Activated effector memory CD4-positive, alpha-beta T cell treated with Interleukin-2 at 50 U/mL for 16 hours (primary cell): ENCODE results near the gene HS3ST2.
"Not testable (repeated sequence)": the region's sequence is repeated elsewhere in the genome, so short reads cannot be mapped to it uniquely, and the experiment has no call there.

Experiments used
- DNase-seq: peaks from one replicate; pipeline ENCODE4 v3.0.0-alpha.2; 2020

The HS3ST2 gene

DNA sequence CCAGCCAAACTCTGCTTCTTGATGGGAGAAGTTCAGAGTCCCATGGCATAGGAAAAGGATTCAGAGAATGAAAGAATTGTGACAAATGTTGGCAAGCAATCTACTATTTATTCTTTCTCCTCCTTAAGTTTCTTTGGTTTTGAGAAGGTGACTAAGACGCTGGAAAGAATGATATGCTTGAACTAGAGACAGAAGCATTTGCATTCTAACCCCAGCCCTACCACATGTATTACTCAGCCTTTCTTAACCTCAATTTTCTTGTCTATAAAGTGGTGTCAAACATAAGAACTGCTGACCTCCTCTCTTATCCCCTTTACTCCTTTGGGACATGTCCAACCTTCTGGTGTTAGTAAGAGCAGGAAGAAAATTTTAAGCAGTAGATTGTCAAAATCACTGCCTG is 124.7 kb downstream of the HS3ST2 start:
- no peak for DNase-seq

- not testable (repeated sequence) for DNase-seq
Observed at GRCh38 chr16:22939744-22940363, 125.9 kb downstream of the HS3ST2 start.

- DNase-seq: no peak
Observed at GRCh38 chr16:22941970-22942501, 128.1 kb downstream of the HS3ST2 start.

GRCh38 chr16:22942811-22943210 is 128.8 kb downstream of the HS3ST2 start:
- no peak for DNase-seq

GRCh38 chr16:22945361-22945760 is 131.4 kb downstream of the HS3ST2 start:
- DNase-seq: no peak

- DNase-seq: no peak
Observed at GRCh38 chr16:22946433-22946832, 132.5 kb downstream of the HS3ST2 start.

DNA sequence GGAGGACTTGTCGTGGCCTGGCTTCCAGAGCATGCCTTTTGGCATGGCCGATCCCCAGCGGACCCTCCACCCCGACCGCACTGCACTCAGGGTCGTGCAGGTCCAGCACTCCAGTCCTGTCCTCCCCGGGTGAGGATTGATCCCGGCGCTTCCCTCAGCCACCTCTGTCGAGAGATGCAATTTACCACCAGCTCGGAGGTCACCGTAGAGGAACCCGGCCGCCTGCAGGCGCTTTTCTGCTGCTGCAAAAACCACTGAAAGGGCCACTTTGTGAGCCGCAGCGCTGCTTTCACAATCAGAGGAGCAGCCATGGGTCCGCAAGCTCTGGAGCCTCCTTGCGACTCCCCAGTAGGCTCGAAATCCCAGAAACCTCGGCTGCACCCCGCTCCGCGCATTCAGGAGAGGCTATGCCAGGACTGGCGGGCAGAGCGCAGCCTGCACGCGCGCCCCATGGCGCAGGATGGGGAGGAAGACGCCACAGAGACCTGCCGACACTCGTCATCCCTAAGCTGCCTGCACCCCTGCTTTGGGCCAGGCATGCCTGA is 134.2 kb downstream of the HS3ST2 start:
- DNase-seq: no peak

DNA sequence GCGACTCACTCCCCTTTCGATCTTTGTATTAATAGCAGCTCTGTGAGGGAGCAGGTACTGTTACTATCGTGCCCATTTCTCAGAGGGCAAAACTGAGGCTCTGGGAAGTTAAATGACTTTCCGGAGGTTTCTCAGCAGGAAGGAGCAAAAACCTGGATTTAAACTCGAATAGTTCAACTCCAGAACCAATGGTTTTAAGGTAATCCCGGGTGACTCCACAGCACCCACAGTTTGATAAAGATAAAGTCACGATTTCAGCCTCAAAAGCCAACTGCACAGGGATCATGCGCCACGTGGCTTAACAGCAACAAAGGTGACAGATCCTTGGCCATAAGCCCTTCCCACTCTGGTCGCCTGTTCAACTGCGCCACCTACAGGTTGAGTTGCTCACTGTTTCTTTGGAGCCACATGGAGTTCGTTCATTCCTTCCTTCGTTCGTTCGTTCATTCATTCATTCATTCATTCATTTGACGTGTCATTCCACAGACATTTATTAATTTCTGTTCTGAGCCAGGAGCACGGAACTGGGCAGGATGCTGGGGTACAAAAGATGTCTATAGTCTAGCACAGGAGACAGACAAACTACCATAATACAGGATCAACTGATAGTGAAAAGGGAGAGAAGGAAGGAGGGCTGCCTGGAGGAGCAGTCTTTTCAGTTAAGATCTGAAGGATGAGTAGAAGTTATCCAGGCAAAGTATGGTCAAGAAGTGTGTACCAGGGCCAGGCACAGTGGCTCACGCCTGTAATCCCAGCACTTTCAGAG is 134.8 kb downstream of the HS3ST2 start:
- no peak for DNase-seq

- DNase-seq: no peak
Observed at GRCh38 chr16:22955461-22956070, 141.6 kb downstream of the HS3ST2 start.

DNA sequence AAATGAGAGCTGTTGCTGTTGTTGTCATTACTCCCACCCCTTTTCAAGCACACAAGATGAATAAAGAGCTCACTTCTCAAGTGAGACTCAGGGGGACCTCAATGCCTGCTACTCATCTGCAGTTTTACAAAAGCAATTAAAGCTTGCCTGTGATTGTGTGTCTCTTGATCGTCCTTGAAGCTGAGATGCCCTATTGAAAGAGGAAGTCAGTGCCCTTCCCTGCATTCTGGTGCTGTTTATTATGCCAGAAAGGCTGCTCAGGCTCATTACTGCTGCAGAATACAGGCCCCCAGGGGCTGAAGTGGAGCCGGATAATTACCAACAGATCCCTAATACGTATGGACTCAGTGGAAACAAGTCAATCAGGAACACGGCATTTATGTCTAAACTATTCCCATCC is 147.2 kb downstream of the HS3ST2 start:
- no peak for DNase-seq

DNA sequence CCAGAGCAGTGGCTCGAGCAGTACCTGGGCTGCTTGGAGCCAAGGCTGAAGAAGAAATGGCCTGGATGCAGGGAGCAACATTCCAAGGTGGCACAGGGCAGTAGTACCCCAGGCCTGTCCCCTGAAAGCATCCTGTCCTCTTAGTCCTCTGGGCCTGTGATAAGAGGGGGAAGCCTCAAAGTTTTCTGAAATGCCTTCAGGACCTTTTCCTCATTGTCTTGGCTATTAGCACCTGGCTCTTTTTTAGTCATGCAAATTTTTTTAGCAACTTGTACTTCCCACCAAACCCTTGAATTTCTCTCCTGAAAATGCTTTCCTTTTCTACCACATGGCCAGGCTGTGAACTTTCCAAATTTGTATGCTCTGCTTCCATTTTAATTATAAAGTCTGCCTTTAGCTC is 148.9 kb downstream of the HS3ST2 start:
- no peak for DNase-seq
